HEK293T (cell line): ENCODE results near the gene KIFC1.
A peak's percentile ranks its signal among the peaks of the same experiment; 100 is the strongest.
"Not testable (repeated sequence)": the region's sequence is repeated elsewhere in the genome, so short reads cannot be mapped to it uniquely, and the experiment has no call there.

ENCODE experiments used
- CTCF ChIA-PET: fragments of 350-600 bp; formaldehyde crosslinking; extraction: SDS; loops from one replicate; lab custom pipeline; 2021; ENCODE audit warnings: antibody characterized with exemption, inconsistent platforms; lab: Yijun Ruan, JAX
- POLR2A ChIA-PET: fragments of 350-600 bp; formaldehyde crosslinking; extraction: SDS; loops from one replicate; lab custom pipeline; 2020; ENCODE audit warnings: antibody characterized with exemption, inconsistent platforms; lab: Yijun Ruan, JAX
- DNase-seq: peaks from one replicate; pipeline ENCODE4 v3.0.0; 2012; ENCODE audit warnings: mixed read lengths; ENCODE audit errors: extremely low spot score
- ARNT ChIP-seq: fragments of 450-650 bp; IDR thresholded peaks from 2 replicates; pipeline ENCODE4 v1.6.1; 2017; ENCODE audit warnings: mild to moderate bottlenecking
- BHLHE40 ChIP-seq: fragments of 450-650 bp; IDR thresholded peaks from 2 replicates; pipeline ENCODE4 v1.6.1; 2016; ENCODE audit warnings: mild to moderate bottlenecking, moderate library complexity, borderline replicate concordance
- CTBP1 ChIP-seq: fragments of 450-650 bp; IDR thresholded peaks from 2 replicates; pipeline ENCODE4 v1.6.1; 2016; ENCODE audit warnings: borderline replicate concordance
- ELF4 ChIP-seq: fragments of 450-650 bp; IDR thresholded peaks from 2 replicates; pipeline ENCODE4 v1.6.1; 2017; ENCODE audit warnings: antibody characterized with exemption
- FOXA1 ChIP-seq: fragments of 450-650 bp; IDR thresholded peaks from 2 replicates; pipeline ENCODE4 v1.6.1; 2016; ENCODE audit warnings: mild to moderate bottlenecking
- FOXK2 ChIP-seq: fragments of 450-650 bp; IDR thresholded peaks from 2 replicates; pipeline ENCODE4 v1.6.1; 2016; ENCODE audit warnings: mild to moderate bottlenecking
- FOXM1 ChIP-seq: fragments of 450-650 bp; IDR thresholded peaks from 2 replicates; pipeline ENCODE4 v1.6.1; 2017; ENCODE audit warnings: mild to moderate bottlenecking, borderline replicate concordance
- HDGF ChIP-seq: fragments of 450-650 bp; IDR thresholded peaks from 2 replicates; pipeline ENCODE4 v1.6.1; 2017; ENCODE audit warnings: antibody characterized with exemption, borderline replicate concordance
- L3MBTL2 ChIP-seq: fragments of 450-650 bp; conservative IDR thresholded peaks from 2 replicates; pipeline ENCODE4 v1.6.1; 2016; ENCODE audit warnings: mild to moderate bottlenecking
- LEF1 ChIP-seq: fragments of 450-650 bp; IDR thresholded peaks from 2 replicates; pipeline ENCODE4 v1.6.1; 2017; ENCODE audit warnings: mild to moderate bottlenecking, borderline replicate concordance
- NFRKB ChIP-seq: fragments of 450-650 bp; IDR thresholded peaks from 2 replicates; pipeline ENCODE4 v1.6.1; 2016; ENCODE audit warnings: mild to moderate bottlenecking, moderate library complexity
- PKNOX1 ChIP-seq: fragments of 450-650 bp; IDR thresholded peaks from 2 replicates; pipeline ENCODE4 v1.6.1; 2016
- SP1 ChIP-seq: fragments of 450-650 bp; IDR thresholded peaks from 2 replicates; pipeline ENCODE4 v1.6.1; 2017
- SUZ12 ChIP-seq: fragments of 450-650 bp; IDR thresholded peaks from 2 replicates; pipeline ENCODE4 v1.6.1; 2016; ENCODE audit warnings: mild to moderate bottlenecking
- TARDBP ChIP-seq: fragments of 450-650 bp; IDR thresholded peaks from 2 replicates; pipeline ENCODE4 v1.6.1; 2016
- ZNF384 ChIP-seq: fragments of 450-650 bp; IDR thresholded peaks from 2 replicates; pipeline ENCODE4 v1.6.1; 2016

The KIFC1 gene

GRCh38 chr6:33373960-33374910 lies 17.4 kb upstream of the KIFC1 start:
- TF ChIP-seq TARDBP (no peak), SP1 (no peak)
- POLR2A ChIA-PET: interaction anchor here (1.5 kb wide), 1 partner anchor 9 kb away, joined by 7 read pairs; no protein-coding TSS in a partner anchor
- DNase-seq: no peak
- CTCF ChIA-PET: interaction anchor here (0.7 to 0.9 kb wide), 2 partner anchors 9 to 26 kb away, joined by 3 to 4 read pairs; no protein-coding TSS in a partner anchor

GRCh38 chr6:33375143-33375671 lies 16.4 kb upstream of the KIFC1 start:
- DNase-seq: no peak
- POLR2A ChIA-PET: interaction anchor here (1.5 kb wide), 1 partner anchor 10 kb away, joined by 7 read pairs; no protein-coding TSS in a partner anchor
- CTCF ChIA-PET: interaction anchor here (0.9 kb wide), 1 partner anchor 10 kb away, joined by 3 read pairs; no protein-coding TSS in a partner anchor
- TF ChIP-seq PKNOX1 (no peak), SUZ12 (no peak), LEF1 (no peak), SP1 (no peak), BHLHE40 (no peak), NFRKB (no peak), FOXA1 (no peak), TARDBP (no peak), ELF4 (no peak), FOXM1 (no peak), HDGF (no peak), ZNF384 (no peak), FOXK2 (no peak), ARNT (no peak)

GRCh38 chr6:33377171-33377570 lies 14.5 kb upstream of the KIFC1 start:
- ChIA-PET CTCF (interaction anchor here (1.3 kb wide), 1 partner anchor 12 kb away, joined by 3 read pairs; no protein-coding TSS in a partner anchor), POLR2A (no interaction called here)
- no peak for DNase-seq
- no peak for TF ChIP-seq ELF4
- TF ChIP-seq TARDBP: no peak
- no peak for TF ChIP-seq PKNOX1
- no peak for TF ChIP-seq CTBP1
- TF ChIP-seq FOXM1: no peak
- no peak for TF ChIP-seq FOXK2
- TF ChIP-seq SUZ12: no peak
- TF ChIP-seq BHLHE40: no peak
- no peak for TF ChIP-seq HDGF
- TF ChIP-seq FOXA1: no peak
- TF ChIP-seq L3MBTL2: no peak

GRCh38 chr6:33379184-33379583 lies 12.4 kb upstream of the KIFC1 start:
- 0 out of 2 replicates have a peak, but pooled peaks have one; percentile 11 for TF ChIP-seq ZNF384
- POLR2A ChIA-PET, DNase-seq, CTCF ChIA-PET: not testable (repeated sequence)

GRCh38 chr6:33380272-33380981 lies 11.2 kb upstream of the KIFC1 start:
- TF ChIP-seq ARNT: no peak
- ChIA-PET CTCF (interaction anchor here (0.7 kb wide), 1 partner anchor 10 kb away, joined by 3 read pairs; no protein-coding TSS in a partner anchor), POLR2A (no interaction called here)
- DNase-seq: no peak

- no peak for DNase-seq
- ChIA-PET CTCF (interaction anchor here (0.6 kb wide), 2 partner anchors 12 to 156 kb away, joined by 3 read pairs; no protein-coding TSS in a partner anchor), POLR2A (interaction anchor here (0.6 kb wide), 1 partner anchor 295 kb away, joined by 3 read pairs; no protein-coding TSS in a partner anchor)
- TF ChIP-seq BHLHE40 (no peak), SUZ12 (no peak), FOXK2 (no peak), ZNF384 (no peak)
These were observed 8.0 kb upstream of the KIFC1 start for GRCh38 chr6:33383427-33384185.
